ENCODE data around the gene FCRL6. TPM values are rescaled to one million over a fixed set of nuclear protein-coding genes. Genes with fewer than 3 reads are reported as not detected.

The FCRL6 gene
- total and polyA plus RNA-seq, 5 donors from 2014 or later, result 0.08 to 0.25 TPM; not detected in 3

DNA sequence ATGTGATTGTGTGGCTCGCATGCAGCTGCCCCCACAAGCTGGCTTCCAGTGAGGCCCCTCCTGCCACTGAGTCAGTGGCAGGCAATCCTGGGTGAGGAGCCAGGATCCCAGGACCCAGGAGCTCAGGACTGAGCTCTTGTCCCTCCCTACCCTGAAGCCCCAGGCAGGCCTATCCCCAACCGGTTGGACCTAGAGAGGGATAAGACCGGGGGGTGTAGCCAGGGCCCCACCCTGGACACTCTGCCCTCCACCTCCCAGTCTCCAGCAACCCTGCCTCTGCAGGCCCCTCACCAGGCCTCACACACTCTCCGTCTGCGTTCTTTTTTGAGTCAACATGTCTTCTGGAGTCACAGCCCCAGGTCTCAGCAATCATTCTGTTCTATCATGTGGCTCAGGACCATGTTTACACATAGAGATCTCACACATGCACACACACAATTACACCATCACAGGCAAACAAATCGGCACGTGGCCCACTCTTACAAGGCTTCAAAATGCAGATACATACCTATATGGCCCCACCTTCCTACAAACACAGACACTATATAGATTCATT, 57.7 kb downstream of the FCRL6 start:
- H3K4me1 Mint-ChIP-seq, result peaks cover 4 to 13% (median 5%) of the 10 kb centered on the region in 4 donors
- H3K4me3 Mint-ChIP-seq, result peak overlapping the region in 1 of 4 donors; percentile 3
- DNase-seq, result no peak

DNA sequence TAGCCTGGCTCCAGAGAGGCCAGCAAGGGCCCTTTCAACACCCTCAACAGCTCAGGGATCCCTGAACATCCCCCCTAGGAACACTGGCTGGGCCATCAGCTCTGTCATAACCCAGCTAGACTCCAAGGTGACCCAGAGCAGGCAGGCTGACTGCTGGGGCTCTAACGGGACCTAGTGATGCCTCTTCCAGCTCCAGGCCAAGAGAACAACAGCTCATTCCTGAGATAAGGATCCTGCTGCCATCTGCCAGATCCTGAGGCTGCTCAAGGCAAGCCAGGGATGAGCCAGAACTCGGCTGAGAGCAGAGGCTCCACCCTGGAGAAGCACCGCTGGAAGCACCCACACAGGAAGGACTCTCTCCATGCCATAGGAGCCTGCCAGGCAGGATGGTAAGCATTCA, 58.3 kb downstream of the FCRL6 start:
- ATAC-seq (ENCODE audit: low read depth in 2 of 2), result no peak
- Histone ChIP-seq H3K9me3 (ENCODE audit: control insufficient read depth in 2 of 2, low read length in 2 of 2) (no peaks in the 10 kb centered on the region), H3K36me3 (ENCODE audit: control insufficient read depth, insufficient read depth, low read length) (no peaks in the 10 kb centered on the region), H3K4me3 (ENCODE audit: low read depth, low read length) (no peak overlapping the region), H3K27ac (ENCODE audit: insufficient read depth, low read length, poor library complexity, severe bottlenecking) (no peak overlapping the region), H3K4me1 (ENCODE audit: control insufficient read depth, insufficient read depth, low read length, poor library complexity, severe bottlenecking) (peaks cover under 1% of the 10 kb centered on the region), H3K27me3 (ENCODE audit: control insufficient read depth, insufficient read depth, low read length) (no peaks in the 10 kb centered on the region)
- no peak for DNase-seq
- peak overlapping the region in 1 of 4 donors; percentile 3 for H3K4me3 Mint-ChIP-seq
- H3K9me3 Mint-ChIP-seq, result no peaks in the 10 kb centered on the region
- H3K27ac Mint-ChIP-seq, result peak overlapping the region in 1 of 3 donors; percentile 9
- no peaks in the 10 kb centered on the region for H3K27me3 Mint-ChIP-seq
- peaks cover 0 to 8% (median under 1%) of the 10 kb centered on the region in 4 donors for H3K4me1 Mint-ChIP-seq
- H3K36me3 Mint-ChIP-seq, result no peaks in the 10 kb centered on the region

More for the DNA sequence above, 57.7 kb downstream of the FCRL6 start:
- Histone ChIP-seq H3K27me3 (ENCODE audit: control insufficient read depth, insufficient read depth, low read length) (no peaks in the 10 kb centered on the region), H3K9me3 (ENCODE audit: control insufficient read depth in 2 of 2, low read length in 2 of 2) (no peaks in the 10 kb centered on the region), H3K4me1 (ENCODE audit: control insufficient read depth, insufficient read depth, low read length, poor library complexity, severe bottlenecking) (peaks cover 6% of the 10 kb centered on the region), H3K4me3 (ENCODE audit: low read depth, low read length) (no peak overlapping the region), H3K27ac (ENCODE audit: insufficient read depth, low read length, poor library complexity, severe bottlenecking) (no peak overlapping the region), H3K36me3 (ENCODE audit: control insufficient read depth, insufficient read depth, low read length) (no peaks in the 10 kb centered on the region)
- ATAC-seq (ENCODE audit: low read depth in 2 of 2), result no peak
- Mint-ChIP-seq H3K9me3 (no peaks in the 10 kb centered on the region), H3K27ac (peak overlapping the region in 1 of 3 donors; percentile 9), H3K36me3 (no peaks in the 10 kb centered on the region), H3K27me3 (no peaks in the 10 kb centered on the region)

DNA sequence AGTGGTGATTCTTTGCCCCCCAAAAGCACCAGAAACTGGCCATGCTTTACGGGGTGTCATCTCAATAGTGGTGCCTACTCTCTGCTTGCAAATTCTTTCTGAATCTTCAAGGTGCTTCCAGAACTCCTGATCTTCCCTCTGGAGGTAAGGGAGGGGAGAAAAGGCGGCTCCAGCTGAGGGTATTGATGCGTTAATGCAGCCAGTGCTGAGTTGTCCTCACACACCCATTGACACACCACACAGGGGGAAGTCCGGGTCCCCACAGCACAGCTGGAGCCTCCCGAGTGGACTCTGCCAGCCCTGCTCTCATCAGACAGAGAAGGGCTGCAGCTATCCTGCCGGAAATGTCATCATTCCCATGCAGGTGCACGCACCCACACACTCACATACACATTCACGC, 59.1 kb downstream of the FCRL6 start:
- no peaks in the 10 kb centered on the region for H3K36me3 ChIP-seq (ENCODE audit: control insufficient read depth, insufficient read depth, low read length)
- Mint-ChIP-seq H3K27ac (no peak overlapping the region), H3K36me3 (no peaks in the 10 kb centered on the region), H3K27me3 (no peaks in the 10 kb centered on the region), H3K9me3 (no peaks in the 10 kb centered on the region), H3K4me3 (no peak overlapping the region), H3K4me1 (peaks cover 0 to 7% (median under 1%) of the 10 kb centered on the region in 4 donors)
- H3K4me3 ChIP-seq (ENCODE audit: low read depth, low read length), result no peak overlapping the region
- no peaks in the 10 kb centered on the region for H3K9me3 ChIP-seq (ENCODE audit: control insufficient read depth in 2 of 2, low read length in 2 of 2)
- H3K4me1 ChIP-seq (ENCODE audit: control insufficient read depth, insufficient read depth, low read length, poor library complexity, severe bottlenecking), result no peaks in the 10 kb centered on the region
- no peak for ATAC-seq (ENCODE audit: low read depth in 2 of 2)
- H3K27me3 ChIP-seq (ENCODE audit: control insufficient read depth, insufficient read depth, low read length), result no peaks in the 10 kb centered on the region
- H3K27ac ChIP-seq (ENCODE audit: insufficient read depth, low read length, poor library complexity, severe bottlenecking), result no peak overlapping the region
- no peak for DNase-seq

DNA sequence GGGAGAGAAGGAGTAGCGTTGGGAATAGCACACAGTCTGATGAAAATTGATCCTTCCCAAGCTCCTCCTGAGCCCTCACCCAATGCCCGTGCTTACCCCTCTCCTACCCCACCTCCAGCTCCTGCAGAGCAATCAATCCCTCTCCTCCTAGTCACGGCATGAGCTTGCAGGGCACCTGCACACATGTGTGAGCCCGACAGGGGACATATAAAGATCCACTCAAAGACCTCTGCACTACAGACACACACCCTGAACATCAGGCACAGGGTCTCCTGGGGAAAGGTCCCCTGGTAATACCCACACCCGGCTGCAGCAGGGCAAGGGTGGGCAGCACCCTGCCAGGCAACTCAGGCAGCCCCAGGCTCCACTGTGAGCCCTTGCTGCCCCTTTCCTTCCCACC, 59.9 kb downstream of the FCRL6 start:
- Histone ChIP-seq H3K27ac (ENCODE audit: insufficient read depth, low read length, poor library complexity, severe bottlenecking) (no peak overlapping the region), H3K36me3 (ENCODE audit: control insufficient read depth, insufficient read depth, low read length) (no peaks in the 10 kb centered on the region), H3K4me3 (ENCODE audit: low read depth, low read length) (no peak overlapping the region), H3K27me3 (ENCODE audit: control insufficient read depth, insufficient read depth, low read length) (no peaks in the 10 kb centered on the region), H3K4me1 (ENCODE audit: control insufficient read depth, insufficient read depth, low read length, poor library complexity, severe bottlenecking) (no peaks in the 10 kb centered on the region), H3K9me3 (ENCODE audit: control insufficient read depth in 2 of 2, low read length in 2 of 2) (no peaks in the 10 kb centered on the region)
- no peaks in the 10 kb centered on the region for H3K9me3 Mint-ChIP-seq
- H3K4me1 Mint-ChIP-seq, result peaks cover 0 to 7% (median 4%) of the 10 kb centered on the region in 4 donors
- no peak for ATAC-seq (ENCODE audit: low read depth in 2 of 2)
- H3K36me3 Mint-ChIP-seq, result peaks cover under 1% of the 10 kb centered on the region
- H3K27ac Mint-ChIP-seq, result no peak overlapping the region
- no peaks in the 10 kb centered on the region for H3K27me3 Mint-ChIP-seq
- DNase-seq, result no peak
- H3K4me3 Mint-ChIP-seq, result no peak overlapping the region

DNA sequence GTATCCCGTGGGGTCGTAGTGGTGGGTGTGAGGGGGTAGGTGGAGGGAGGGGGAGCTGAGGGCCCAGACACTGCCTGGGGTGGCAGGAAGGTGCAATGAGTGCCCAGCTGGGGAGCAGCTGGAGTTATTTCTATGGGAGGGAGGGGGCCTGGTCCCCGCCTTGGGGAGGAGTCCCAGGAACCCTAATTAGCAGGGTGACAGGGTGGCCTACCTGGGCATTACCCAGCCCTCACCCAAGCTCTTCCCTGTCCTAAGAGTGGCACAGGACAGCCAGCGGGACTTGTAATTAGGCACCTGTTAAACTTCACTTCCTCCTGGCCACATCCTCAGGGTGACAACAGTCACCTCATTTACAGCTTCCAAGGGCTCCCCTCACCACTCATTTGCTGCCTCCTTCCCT, 60.4 kb downstream of the FCRL6 start, which contains the start of gene VSIG8:
VSIG8 (minus strand) TSS at position 101 of the 400 bp plus-strand sequence. CDS start 136 bp downstream, outside the sequence.
- Mint-ChIP-seq H3K4me3 (no peak within 1 kb of the TSS), H3K27me3 (no peaks in the 10 kb centered on the region), H3K27ac (peak within 1 kb of the TSS in 1 of 3 donors; percentile 42), H3K36me3 (peaks cover 3% of the 10 kb centered on the region), H3K9me3 (no peaks in the 10 kb centered on the region), H3K4me1 (peaks cover 0 to 10% (median 3%) of the 10 kb centered on the region in 4 donors)
- DNase-seq (no peak), ATAC-seq (ENCODE audit: low read depth in 2 of 2) (no peak)
- no peak within 1 kb of the TSS for H3K27ac ChIP-seq (ENCODE audit: insufficient read depth, low read length, poor library complexity, severe bottlenecking)
- no peaks in the 10 kb centered on the region for H3K27me3 ChIP-seq (ENCODE audit: control insufficient read depth, insufficient read depth, low read length)
- H3K9me3 ChIP-seq (ENCODE audit: control insufficient read depth in 2 of 2, low read length in 2 of 2), result no peaks in the 10 kb centered on the region
- no peaks in the 10 kb centered on the region for H3K36me3 ChIP-seq (ENCODE audit: control insufficient read depth, insufficient read depth, low read length)
- no peaks in the 10 kb centered on the region for H3K4me1 ChIP-seq (ENCODE audit: control insufficient read depth, insufficient read depth, low read length, poor library complexity, severe bottlenecking)
- no peak within 1 kb of the TSS for H3K4me3 ChIP-seq (ENCODE audit: low read depth, low read length)

DNA sequence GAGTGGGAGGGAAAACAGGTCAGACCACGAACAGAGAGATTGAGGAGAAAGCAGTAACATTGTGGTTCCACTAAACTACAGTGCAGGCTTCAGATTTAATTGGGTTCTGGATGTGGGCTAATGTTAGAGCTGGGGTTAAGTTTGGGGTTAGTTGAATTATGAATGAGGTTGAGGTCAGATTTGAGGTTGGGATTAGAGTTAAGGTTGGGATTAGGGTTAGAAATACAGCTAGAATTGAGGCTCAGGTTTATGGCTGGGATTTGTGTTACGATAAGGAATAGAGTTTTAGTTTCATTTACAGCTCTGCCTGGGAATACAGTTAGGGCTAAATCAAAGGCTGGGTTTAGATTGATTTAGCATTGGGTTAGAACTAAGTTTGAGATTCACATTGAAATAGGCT, 62.1 kb downstream of the FCRL6 start:
- Mint-ChIP-seq H3K27me3 (no peaks in the 10 kb centered on the region), H3K9me3 (no peaks in the 10 kb centered on the region), H3K4me3 (no peak overlapping the region), H3K4me1 (peaks cover 0 to 10% (median 3%) of the 10 kb centered on the region in 4 donors), H3K36me3 (peaks cover 3% of the 10 kb centered on the region), H3K27ac (no peak overlapping the region)
- Histone ChIP-seq H3K4me1 (ENCODE audit: control insufficient read depth, insufficient read depth, low read length, poor library complexity, severe bottlenecking) (no peaks in the 10 kb centered on the region), H3K27me3 (ENCODE audit: control insufficient read depth, insufficient read depth, low read length) (no peaks in the 10 kb centered on the region), H3K9me3 (ENCODE audit: control insufficient read depth in 2 of 2, low read length in 2 of 2) (no peaks in the 10 kb centered on the region), H3K27ac (ENCODE audit: insufficient read depth, low read length, poor library complexity, severe bottlenecking) (no peak overlapping the region), H3K36me3 (ENCODE audit: control insufficient read depth, insufficient read depth, low read length) (no peaks in the 10 kb centered on the region), H3K4me3 (ENCODE audit: low read depth, low read length) (no peak overlapping the region)
- no peak for ATAC-seq (ENCODE audit: low read depth in 2 of 2)
- DNase-seq, result no peak

Other genes starting within 250 kb of the FCRL6 start
- gene APCS, start 214.5 kb upstream of the FCRL6 start, total RNA-seq, result not detected
- not detected for gene APCS, start 214.5 kb upstream of the FCRL6 start, polyA plus RNA-seq
- gene CRP, start 87.8 kb upstream of the FCRL6 start, total RNA-seq, result not detected
- gene CRP, start 87.8 kb upstream of the FCRL6 start, polyA plus RNA-seq, result not detected
- gene DUSP23, start 21.4 kb upstream of the FCRL6 start, total RNA-seq, result 11.1 TPM
- gene DUSP23, start 21.4 kb upstream of the FCRL6 start, polyA plus RNA-seq, result 10 to 100 TPM; 43.7 to 52.0 (median 47.3) TPM
- gene SLAMF8, start 24.5 kb downstream of the FCRL6 start, total RNA-seq, result not detected
- under 1 TPM in 1 of 4 donors, not detected in 3; 0.72 TPM for gene SLAMF8, start 24.5 kb downstream of the FCRL6 start, polyA plus RNA-seq
- not detected for gene VSIG8, start 60.3 kb downstream of the FCRL6 start, total RNA-seq
- not detected for gene VSIG8, start 60.3 kb downstream of the FCRL6 start, polyA plus RNA-seq
- 7.2 TPM for gene CFAP45, start 97.8 kb downstream of the FCRL6 start, total RNA-seq
- under 1 TPM in 3 of 4 donors, not detected in 1; 0.40 to 0.52 (median 0.44) TPM for gene CFAP45, start 97.8 kb downstream of the FCRL6 start, polyA plus RNA-seq
- gene TAGLN2, start 123.1 kb downstream of the FCRL6 start, total RNA-seq, result 503 TPM
- gene TAGLN2, start 123.1 kb downstream of the FCRL6 start, polyA plus RNA-seq, result 1,000 to 10,000 TPM in 2 of 4 donors, 100 to 1,000 TPM in 2; 723 to 1,055 (median 950) TPM
- not detected for gene IGSF9, start 143.3 kb downstream of the FCRL6 start, total RNA-seq
- under 1 TPM in 1 of 4 donors, not detected in 3; 0.23 TPM for gene IGSF9, start 143.3 kb downstream of the FCRL6 start, polyA plus RNA-seq
- gene SLAMF9, start 151.9 kb downstream of the FCRL6 start, total RNA-seq, result not detected
- not detected for gene SLAMF9, start 151.9 kb downstream of the FCRL6 start, polyA plus RNA-seq
- 3.6 TPM for gene PIGM, start 229.6 kb downstream of the FCRL6 start, total RNA-seq
- gene PIGM, start 229.6 kb downstream of the FCRL6 start, polyA plus RNA-seq, result 1 to 10 TPM; 4.3 to 5.5 (median 4.7) TPM